CD4-positive, alpha-beta T cell (primary cell): ENCODE data around the gene TIMM44. TPM values are rescaled to one million over a fixed set of nuclear protein-coding genes. Genes with fewer than 3 reads are reported as not detected.

ENCODE experiments used
- ATAC-seq: fragments of 200-7000 bp; cut with Tn5 transposase; one replicate; pipeline ENCODE4 v1.10.0; 2022; ENCODE audit warnings: mild to moderate bottlenecking; ENCODE audit not compliant: poor library complexity
- CTCF ChIA-PET: fragments of 350-600 bp; sonication (Branson Sonifier 250); formaldehyde crosslinking; loops from one replicate; lab custom pipeline; 2021; ENCODE audit warnings: antibody characterized with exemption, inconsistent platforms; lab: Charles Lee
- POLR2A ChIA-PET: fragments of 350-600 bp; sonication (Branson Sonifier 250); formaldehyde crosslinking; loops from one replicate; lab custom pipeline; 2021; ENCODE audit warnings: antibody characterized with exemption, inconsistent platforms; lab: Charles Lee
- DNase-seq, 14 experiments: peaks; one replicate each; pipeline ENCODE4 v3.0.0-alpha.2; 2013 to 2020; ENCODE audit warnings: mixed read lengths in 2 of 14
- H3K27ac ChIP-seq, 2 donors: one replicate each; pipeline versions ENCODE4 v1.5.1 to v1.7.0; 2013; ENCODE audit warnings: low read length in 2 of 2, low read depth in 1 of 2, mild to moderate bottlenecking in 1 of 2
- H3K27me3 ChIP-seq, 2 experiments: 1 replicate in 1 of 2; 2 replicates in 1 of 2; pipeline versions ENCODE4 v1.6.1 to v1.7.0; 2013; ENCODE audit warnings: low read length in 2 of 2, control low read depth in 1 of 2, mild to moderate bottlenecking in 1 of 2, moderate library complexity in 1 of 2; ENCODE audit not compliant: insufficient read depth in 2 of 2, control insufficient read depth in 1 of 2
- H3K36me3 ChIP-seq: one replicate; pipeline ENCODE4 v1.6.1; 2013; ENCODE audit warnings: low read length, control low read depth; ENCODE audit not compliant: insufficient read depth
- H3K4me1 ChIP-seq: one replicate; pipeline ENCODE4 v1.6.1; 2013; ENCODE audit warnings: low read length, control low read depth; ENCODE audit not compliant: insufficient read depth
- H3K4me3 ChIP-seq: one replicate; pipeline ENCODE4 v1.5.1; 2013; ENCODE audit warnings: mild to moderate bottlenecking, low read length, moderate library complexity
- H3K9me3 ChIP-seq, 2 experiments: 1 replicate in 1 of 2; 2 replicates in 1 of 2; pipeline versions ENCODE4 v1.6.1 to v1.7.0; 2013; ENCODE audit warnings: low read length in 2 of 2, mild to moderate bottlenecking in 2 of 2, control low read depth in 1 of 2, moderate library complexity in 1 of 2; ENCODE audit not compliant: control insufficient read depth in 1 of 2, insufficient read depth in 1 of 2
- H3K27ac Mint-ChIP-seq: one replicate; pipeline ENCODE4 v1.8.0; 2020; ENCODE audit warnings: mixed read lengths
- H3K27me3 Mint-ChIP-seq: one replicate; pipeline ENCODE4 v1.8.0; 2021; ENCODE audit warnings: mixed read lengths
- H3K36me3 Mint-ChIP-seq: one replicate; pipeline ENCODE4 v1.8.0; 2021; ENCODE audit warnings: low read depth, mixed read lengths
- H3K4me1 Mint-ChIP-seq: one replicate; pipeline ENCODE4 v1.8.0; 2021; ENCODE audit warnings: low read depth, mixed read lengths
- H3K4me3 Mint-ChIP-seq: one replicate; pipeline ENCODE4 v1.8.0; 2020; ENCODE audit warnings: mild to moderate bottlenecking, mixed read lengths
- H3K9me3 Mint-ChIP-seq: one replicate; pipeline ENCODE4 v1.8.0; 2020; ENCODE audit warnings: mixed read lengths
- intact Hi-C, 2 experiments: fragments of 100-400 bp; cut with DNase I in 1 of 2; cut with micrococcal nuclease in 1 of 2; formaldehyde crosslinking; loops; one replicate each; pipeline versions ENCODE4 v1.15.1 to v1.9.0; 2023 to 2025; cut with DNase I, micrococcal nuclease
- total RNA-seq, 174 experiments: library from RNA in 2 of 174; stranded (reverse) in 2 of 174; gene quantifications; one replicate each; pipeline ENCODE4 v1.2.3 and lab custom pipeline; 2021 to 2026
- TF ChIP-seq, protein P1 (sequence below): fragments of 200-600 bp; IDR thresholded peaks from one replicate; pipeline ENCODE4 v1.8.0; 2022; ENCODE audit warnings: antibody characterized with exemption, mild to moderate bottlenecking

TIMM44 gene
- total RNA-seq, 2 experiments from 2014 or later, result 83.9 to 85.0 TPM

DNA sequence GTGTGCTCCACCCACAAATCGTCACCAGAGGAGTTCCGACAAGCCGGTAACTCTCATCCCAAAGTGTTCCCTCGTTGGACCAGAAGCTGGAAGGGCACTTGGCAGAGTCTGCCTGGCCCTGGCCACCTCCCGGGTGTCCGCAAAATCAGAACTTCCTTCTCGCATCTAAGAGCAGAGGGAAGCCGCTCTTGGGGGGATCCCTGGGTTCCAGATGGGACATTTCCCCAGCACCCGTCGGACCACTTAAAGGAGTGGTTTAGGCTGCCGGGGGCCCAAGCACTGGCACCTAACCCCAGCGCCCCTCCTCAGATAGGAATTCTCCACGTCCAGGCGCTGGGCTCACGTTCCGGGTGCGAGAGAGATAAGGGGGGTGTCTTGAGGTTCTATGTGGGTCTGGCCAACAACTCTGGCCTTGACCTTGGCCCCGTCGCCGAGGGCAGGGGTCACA lies 40.6 kb downstream of the TIMM44 start:
- intact Hi-C loops, result loop anchor here in 1 of 2 experiments (2.0 to 10.0 kb wide), 3 partner anchors 30 to 368 kb away; partner anchors contain the start of genes PNPLA6 and TIMM44
- Mint-ChIP-seq H3K27ac (peak overlapping the region; percentile 89), H3K9me3 (no peaks in the 10 kb centered on the region), H3K36me3 (peaks cover 20% of the 10 kb centered on the region), H3K4me1 (peaks cover 26% of the 10 kb centered on the region), H3K27me3 (peaks cover 6% of the 10 kb centered on the region), H3K4me3 (peak overlapping the region; percentile 92)
- H3K4me1 ChIP-seq, result peaks cover 43% of the 10 kb centered on the region
- peak overlapping the region; percentile 71 for H3K4me3 ChIP-seq
- no peak for DNase-seq
- no peak for ATAC-seq
- peaks cover 19% of the 10 kb centered on the region for H3K36me3 ChIP-seq
- CTCF ChIA-PET, result interaction anchor here (1.0 to 3.5 kb wide), 5 partner anchors 15 to 222 kb away, joined by 4 to 26 read pairs (median 10); partner anchors contain the start of gene TRAPPC5
- TF ChIP-seq, protein P1, sequence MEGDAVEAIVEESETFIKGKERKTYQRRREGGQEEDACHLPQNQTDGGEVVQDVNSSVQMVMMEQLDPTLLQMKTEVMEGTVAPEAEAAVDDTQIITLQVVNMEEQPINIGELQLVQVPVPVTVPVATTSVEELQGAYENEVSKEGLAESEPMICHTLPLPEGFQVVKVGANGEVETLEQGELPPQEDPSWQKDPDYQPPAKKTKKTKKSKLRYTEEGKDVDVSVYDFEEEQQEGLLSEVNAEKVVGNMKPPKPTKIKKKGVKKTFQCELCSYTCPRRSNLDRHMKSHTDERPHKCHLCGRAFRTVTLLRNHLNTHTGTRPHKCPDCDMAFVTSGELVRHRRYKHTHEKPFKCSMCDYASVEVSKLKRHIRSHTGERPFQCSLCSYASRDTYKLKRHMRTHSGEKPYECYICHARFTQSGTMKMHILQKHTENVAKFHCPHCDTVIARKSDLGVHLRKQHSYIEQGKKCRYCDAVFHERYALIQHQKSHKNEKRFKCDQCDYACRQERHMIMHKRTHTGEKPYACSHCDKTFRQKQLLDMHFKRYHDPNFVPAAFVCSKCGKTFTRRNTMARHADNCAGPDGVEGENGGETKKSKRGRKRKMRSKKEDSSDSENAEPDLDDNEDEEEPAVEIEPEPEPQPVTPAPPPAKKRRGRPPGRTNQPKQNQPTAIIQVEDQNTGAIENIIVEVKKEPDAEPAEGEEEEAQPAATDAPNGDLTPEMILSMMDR, result no peak
- H3K27ac ChIP-seq, result peak overlapping the region; percentile 44 to 56
- H3K27me3 ChIP-seq, result no peaks in the 10 kb centered on the region
- H3K9me3 ChIP-seq, result no peaks in the 10 kb centered on the region
- POLR2A ChIA-PET, result interaction anchor here (0.5 to 2.2 kb wide), 17 partner anchors 9 to 554 kb away, joined by 3 to 116 read pairs (median 3); partner anchors contain the start of genes ARHGEF18, PET100, PNPLA6 and SNAPC2

DNA sequence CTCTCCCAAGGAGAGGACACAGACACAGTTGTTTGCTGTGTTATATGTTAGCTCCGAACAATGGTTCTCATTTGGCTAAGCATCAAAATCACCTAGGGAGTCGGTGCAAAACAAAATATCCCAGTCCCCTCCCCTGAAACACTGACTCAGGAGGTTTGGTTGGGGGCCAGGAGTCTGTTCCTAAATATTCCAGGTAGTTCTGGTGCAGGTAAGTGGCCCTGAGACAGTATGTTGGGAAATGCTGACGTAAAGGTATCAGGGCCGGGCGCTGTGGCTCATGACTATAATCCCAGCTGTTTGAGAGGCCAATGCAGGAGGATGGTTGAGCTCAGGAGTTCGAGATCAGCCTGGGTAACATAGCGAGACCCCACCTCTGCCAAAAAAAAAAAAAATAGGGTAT lies 42.1 kb downstream of the TIMM44 start:
- Mint-ChIP-seq H3K4me1 (peaks cover 26% of the 10 kb centered on the region), H3K27me3 (peaks cover 6% of the 10 kb centered on the region), H3K27ac (no peak overlapping the region), H3K36me3 (peaks cover 20% of the 10 kb centered on the region), H3K9me3 (no peaks in the 10 kb centered on the region), H3K4me3 (no peak overlapping the region)
- Histone ChIP-seq H3K9me3 (no peaks in the 10 kb centered on the region), H3K27ac (no peak overlapping the region), H3K4me3 (no peak overlapping the region), H3K36me3 (peaks cover 8% of the 10 kb centered on the region), H3K4me1 (peaks cover 32% of the 10 kb centered on the region), H3K27me3 (no peaks in the 10 kb centered on the region)
- TF ChIP-seq, protein P1, result no peak
- CTCF ChIA-PET, result interaction anchor here (1.6 to 3.5 kb wide), 2 partner anchors 16 to 32 kb away, joined by 10 to 22 read pairs; no protein-coding TSS in a partner anchor
- POLR2A ChIA-PET, result interaction anchor here (1.4 kb wide), 1 partner anchor 20 kb away, joined by 3 read pairs; no protein-coding TSS in a partner anchor
- ATAC-seq, result no peak
- no peak for DNase-seq
- intact Hi-C loops, result loop anchor here in 1 of 2 experiments (5.0 to 10.0 kb wide), 2 partner anchors 41 to 367 kb away; partner anchors contain the start of genes PNPLA6 and TIMM44

DNA sequence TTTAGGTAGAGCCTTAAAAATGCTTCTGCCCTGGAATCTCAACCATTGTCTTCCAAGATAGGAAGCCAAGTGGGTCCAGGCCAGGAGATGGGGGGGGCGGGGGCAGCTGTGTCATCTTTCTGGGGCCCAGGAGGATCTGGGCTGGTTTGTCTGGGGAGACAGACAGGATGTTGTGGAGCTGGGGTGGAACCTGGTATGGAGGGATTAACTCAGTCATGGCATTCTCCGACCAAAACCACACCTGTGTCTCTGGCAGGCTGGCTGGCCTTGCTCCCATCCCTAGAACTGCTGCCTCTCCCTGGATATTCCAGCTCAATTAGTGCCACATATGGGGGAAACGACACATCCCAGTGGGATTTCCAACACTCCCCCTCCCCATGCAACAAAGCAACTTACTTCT lies 42.5 kb downstream of the TIMM44 start:
- H3K27ac Mint-ChIP-seq, result no peak overlapping the region
- Histone ChIP-seq H3K36me3 (peaks cover 4% of the 10 kb centered on the region), H3K27ac (no peak overlapping the region), H3K4me1 (peaks cover 29% of the 10 kb centered on the region), H3K27me3 (no peaks in the 10 kb centered on the region), H3K9me3 (no peaks in the 10 kb centered on the region), H3K4me3 (no peak overlapping the region)
- peaks cover 20% of the 10 kb centered on the region for H3K36me3 Mint-ChIP-seq
- intact Hi-C loops, result loop anchor here in 1 of 2 experiments (5.0 to 10.0 kb wide), 2 partner anchors 41 to 366 kb away; partner anchors contain the start of genes PNPLA6 and TIMM44
- POLR2A ChIA-PET, result interaction anchor here (1.4 to 1.5 kb wide), 3 partner anchors 21 to 43 kb away, joined by 3 to 5 read pairs (median 3); partner anchors contain the start of gene TIMM44
- TF ChIP-seq, protein P1, result no peak
- no peak overlapping the region for H3K4me3 Mint-ChIP-seq
- DNase-seq, result no peak
- no peak for ATAC-seq
- peaks cover 6% of the 10 kb centered on the region for H3K27me3 Mint-ChIP-seq
- peaks cover 24% of the 10 kb centered on the region for H3K4me1 Mint-ChIP-seq
- H3K9me3 Mint-ChIP-seq, result no peaks in the 10 kb centered on the region
- CTCF ChIA-PET, result interaction anchor here (3.5 kb wide), 1 partner anchor 17 kb away, joined by 22 read pairs; no protein-coding TSS in a partner anchor
